Measurements from ENCODE around the gene KRT86. TPM values are rescaled to one million over a fixed set of nuclear protein-coding genes. Genes with fewer than 3 reads are reported as not detected.

Gene KRT86
- polyA plus RNA-seq, 1 donor = 0.97 TPM

DNA sequence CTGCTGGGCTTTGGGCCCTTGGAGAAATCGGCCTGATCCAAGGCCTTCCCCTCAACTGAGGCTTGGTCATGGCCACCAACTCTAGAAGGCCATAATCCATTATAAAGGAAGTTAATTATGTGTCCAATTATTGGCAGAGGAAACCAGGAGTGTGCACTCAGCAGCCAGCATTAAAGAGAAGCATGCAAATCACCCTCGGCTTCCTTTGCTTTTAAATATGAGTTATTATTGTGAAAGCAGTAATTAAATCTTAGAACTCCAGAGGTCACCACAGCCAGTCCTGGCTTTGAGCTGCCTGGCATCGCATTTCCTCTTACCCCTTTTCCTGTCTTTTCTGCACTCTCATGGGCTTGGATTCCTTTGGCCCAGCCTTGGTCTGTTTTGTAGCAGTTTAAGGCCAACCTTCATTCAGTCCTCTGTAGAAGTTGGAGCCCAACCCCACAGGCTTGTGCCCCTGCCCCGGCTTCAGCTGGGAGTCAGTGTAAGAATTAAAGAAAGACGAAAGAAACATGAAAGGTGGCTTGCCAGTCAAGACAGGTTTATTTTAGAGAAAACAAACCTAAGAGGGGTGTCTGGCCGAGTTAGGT, 14.7 kb upstream of the KRT86 start:
- Histone ChIP-seq H3K4me3 (ENCODE audit: low read length) (no peak overlapping the region), H3K4me1 (ENCODE audit: control insufficient read depth, insufficient read depth, low read length) (no peaks in the 10 kb centered on the region), H3K36me3 (ENCODE audit: control insufficient read depth, insufficient read depth, low read length) (no peaks in the 10 kb centered on the region), H3K27ac (ENCODE audit: low read length) (no peak overlapping the region), H3K9me3 (ENCODE audit: control insufficient read depth, low read depth, low read length) (peaks cover 19% of the 10 kb centered on the region), H3K27me3 (ENCODE audit: control insufficient read depth, insufficient read depth, low read length) (peaks cover 71% of the 10 kb centered on the region)
- 75% methylated on average over 2 of the region's 6 CpGs for WGBS (ENCODE audit: insufficient coverage, low lambda C conversion rate)
- DNase-seq = no peak

- Histone ChIP-seq H3K27me3 (ENCODE audit: control insufficient read depth, insufficient read depth, low read length) (peaks cover 62% of the 10 kb centered on the region), H3K27ac (ENCODE audit: low read length) (no peak overlapping the region), H3K9me3 (ENCODE audit: control insufficient read depth, low read depth, low read length) (peaks cover 19% of the 10 kb centered on the region), H3K4me1 (ENCODE audit: control insufficient read depth, insufficient read depth, low read length) (no peaks in the 10 kb centered on the region), H3K4me3 (ENCODE audit: low read length) (no peak overlapping the region), H3K36me3 (ENCODE audit: control insufficient read depth, insufficient read depth, low read length) (no peaks in the 10 kb centered on the region)
- WGBS (ENCODE audit: insufficient coverage, low lambda C conversion rate) = no CpG with 5 or more reads among the region's 9 CpGs
- no peak for DNase-seq
Observed at GRCh38 chr12:52260361-52261207, 13.9 kb upstream of the KRT86 start.

GRCh38 chr12:52261208-52261484, 13.3 kb upstream of the KRT86 start:
- WGBS (ENCODE audit: insufficient coverage, low lambda C conversion rate) = no CpG with 5 or more reads among the region's 1 CpG
- Histone ChIP-seq H3K4me3 (ENCODE audit: low read length) (no peak overlapping the region), H3K27ac (ENCODE audit: low read length) (no peak overlapping the region), H3K9me3 (ENCODE audit: control insufficient read depth, low read depth, low read length) (peaks cover 19% of the 10 kb centered on the region), H3K4me1 (ENCODE audit: control insufficient read depth, insufficient read depth, low read length) (no peaks in the 10 kb centered on the region), H3K27me3 (ENCODE audit: control insufficient read depth, insufficient read depth, low read length) (peaks cover 57% of the 10 kb centered on the region), H3K36me3 (ENCODE audit: control insufficient read depth, insufficient read depth, low read length) (no peaks in the 10 kb centered on the region)
- DNase-seq = no peak

DNA sequence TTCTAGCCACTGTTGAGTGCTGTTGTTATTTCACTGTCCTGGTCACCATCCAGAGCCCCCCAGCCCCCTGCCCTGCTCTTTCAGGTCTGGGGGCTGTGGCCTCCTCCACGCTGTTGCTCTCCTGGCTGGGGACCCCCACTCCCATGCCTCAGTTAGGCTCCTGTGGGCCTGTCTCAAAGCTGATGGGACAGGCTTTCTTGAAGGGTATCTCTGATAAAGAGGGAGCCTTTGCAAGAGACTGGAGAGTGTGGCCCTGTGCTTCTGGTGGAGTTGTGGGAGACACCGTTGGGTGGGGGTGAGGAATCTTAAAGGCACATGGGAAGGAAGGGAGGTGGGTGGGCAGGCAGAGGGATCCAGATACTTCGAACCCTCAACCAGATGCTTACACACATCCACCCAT, 12.2 kb upstream of the KRT86 start:
- no peaks in the 10 kb centered on the region for H3K4me1 ChIP-seq (ENCODE audit: control insufficient read depth, insufficient read depth, low read length)
- no peak overlapping the region for H3K27ac ChIP-seq (ENCODE audit: low read length)
- H3K4me3 ChIP-seq (ENCODE audit: low read length) = no peak overlapping the region
- no peak for DNase-seq
- WGBS (ENCODE audit: insufficient coverage, low lambda C conversion rate) = no CpG with 5 or more reads among the region's 3 CpGs
- peaks cover 46% of the 10 kb centered on the region for H3K27me3 ChIP-seq (ENCODE audit: control insufficient read depth, insufficient read depth, low read length)
- H3K36me3 ChIP-seq (ENCODE audit: control insufficient read depth, insufficient read depth, low read length) = no peaks in the 10 kb centered on the region
- peaks cover 19% of the 10 kb centered on the region for H3K9me3 ChIP-seq (ENCODE audit: control insufficient read depth, low read depth, low read length)

DNA sequence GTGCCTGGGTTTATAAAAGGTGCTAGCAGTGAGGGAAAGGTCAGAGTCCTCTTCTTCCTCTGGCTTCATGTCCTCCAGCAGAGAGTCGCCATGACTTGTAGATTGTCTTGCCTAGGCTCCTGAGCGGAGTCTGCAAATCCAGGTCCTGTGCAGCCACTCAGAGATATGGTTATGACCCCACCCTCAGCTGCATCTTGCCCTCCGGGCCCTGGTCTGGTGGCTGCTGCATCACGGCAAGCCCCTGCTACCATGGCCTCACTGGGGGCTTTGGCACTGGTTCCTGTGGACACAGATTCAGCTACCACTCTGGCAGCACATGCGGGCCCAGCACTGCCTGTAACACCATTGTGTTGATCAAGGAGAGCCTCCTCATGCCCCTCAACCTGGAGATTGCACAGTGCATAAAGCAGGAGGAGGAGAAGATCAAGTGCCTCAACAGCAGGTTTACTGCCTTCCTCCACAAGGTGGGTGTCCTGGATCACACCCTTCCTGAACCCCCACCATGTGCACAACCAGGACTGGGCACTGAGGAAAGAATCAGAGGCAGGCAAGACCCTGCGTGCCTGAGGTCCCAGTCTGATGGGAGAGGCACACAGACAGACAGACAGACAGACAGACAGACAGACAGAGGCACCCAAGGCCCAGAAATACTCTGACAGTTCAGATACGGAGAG, 10.5 kb upstream of the KRT86 start:
- 100% methylated on average over 1 of the region's 7 CpGs for WGBS (ENCODE audit: insufficient coverage, low lambda C conversion rate)
- Histone ChIP-seq H3K9me3 (ENCODE audit: control insufficient read depth, low read depth, low read length) (peaks cover 14% of the 10 kb centered on the region), H3K36me3 (ENCODE audit: control insufficient read depth, insufficient read depth, low read length) (no peaks in the 10 kb centered on the region), H3K27me3 (ENCODE audit: control insufficient read depth, insufficient read depth, low read length) (peaks cover 30% of the 10 kb centered on the region), H3K27ac (ENCODE audit: low read length) (no peak overlapping the region), H3K4me1 (ENCODE audit: control insufficient read depth, insufficient read depth, low read length) (no peaks in the 10 kb centered on the region), H3K4me3 (ENCODE audit: low read length) (no peak overlapping the region)
- DNase-seq = no peak

DNA sequence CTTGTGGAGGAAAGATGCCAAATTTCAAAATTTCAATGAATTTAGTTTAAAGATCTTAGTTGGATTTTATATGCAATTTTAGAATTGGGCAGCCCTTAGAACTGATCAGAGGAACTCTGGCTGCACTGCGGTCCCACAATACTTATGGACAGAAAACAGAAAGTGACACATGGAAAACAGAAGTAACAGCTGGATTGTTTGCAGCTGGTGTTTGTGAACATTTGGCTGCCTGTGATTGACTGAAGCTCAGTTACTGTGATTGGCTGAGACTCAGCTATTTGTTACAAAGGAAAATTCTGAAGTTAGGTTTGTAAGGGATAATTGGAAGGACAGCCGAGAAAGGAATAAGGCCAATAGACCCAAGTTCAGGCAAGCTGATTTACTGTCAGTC, 10.0 kb upstream of the KRT86 start:
- WGBS (ENCODE audit: insufficient coverage, low lambda C conversion rate) = no CpG with 5 or more reads among the region's 2 CpGs
- H3K36me3 ChIP-seq (ENCODE audit: control insufficient read depth, insufficient read depth, low read length) = no peaks in the 10 kb centered on the region
- no peak overlapping the region for H3K4me3 ChIP-seq (ENCODE audit: low read length)
- DNase-seq = no peak
- H3K9me3 ChIP-seq (ENCODE audit: control insufficient read depth, low read depth, low read length) = peaks cover 14% of the 10 kb centered on the region
- H3K4me1 ChIP-seq (ENCODE audit: control insufficient read depth, insufficient read depth, low read length) = no peaks in the 10 kb centered on the region
- H3K27ac ChIP-seq (ENCODE audit: low read length) = no peak overlapping the region
- H3K27me3 ChIP-seq (ENCODE audit: control insufficient read depth, insufficient read depth, low read length) = peaks cover 25% of the 10 kb centered on the region

- no peak overlapping the region for H3K4me3 ChIP-seq (ENCODE audit: low read length)
- WGBS (ENCODE audit: insufficient coverage, low lambda C conversion rate) = no CpG with 5 or more reads among the region's 2 CpGs
- DNase-seq = no peak
- H3K4me1 ChIP-seq (ENCODE audit: control insufficient read depth, insufficient read depth, low read length) = no peaks in the 10 kb centered on the region
- H3K9me3 ChIP-seq (ENCODE audit: control insufficient read depth, low read depth, low read length) = peaks cover 14% of the 10 kb centered on the region
- H3K27ac ChIP-seq (ENCODE audit: low read length) = no peak overlapping the region
- H3K27me3 ChIP-seq (ENCODE audit: control insufficient read depth, insufficient read depth, low read length) = peaks cover 11% of the 10 kb centered on the region
- H3K36me3 ChIP-seq (ENCODE audit: control insufficient read depth, insufficient read depth, low read length) = no peaks in the 10 kb centered on the region
Observed at GRCh38 chr12:52266514-52266913, 7.9 kb upstream of the KRT86 start.

DNA sequence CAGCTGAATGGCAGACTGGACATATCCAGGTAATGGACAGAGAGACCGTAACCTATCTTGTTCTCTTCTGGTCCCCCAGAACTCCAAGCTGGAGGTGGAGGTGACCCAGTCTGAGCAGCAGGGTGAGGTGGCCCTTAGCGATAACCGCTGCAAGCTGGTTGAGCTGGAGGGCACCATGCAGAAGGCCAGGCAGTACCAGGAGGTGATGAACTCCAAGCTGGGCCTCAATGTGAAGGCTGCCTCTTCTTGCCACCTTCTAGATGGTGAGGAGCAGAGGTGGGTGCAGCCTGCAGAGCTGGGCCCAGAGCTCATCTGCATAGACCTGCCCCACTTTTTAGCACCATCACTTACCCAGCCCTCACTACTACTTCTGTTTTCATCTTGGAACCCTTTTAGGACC, 7.2 kb upstream of the KRT86 start:
- DNase-seq = no peak
- H3K4me3 ChIP-seq (ENCODE audit: low read length) = no peak overlapping the region
- H3K4me1 ChIP-seq (ENCODE audit: control insufficient read depth, insufficient read depth, low read length) = no peaks in the 10 kb centered on the region
- H3K27ac ChIP-seq (ENCODE audit: low read length) = no peak overlapping the region
- H3K9me3 ChIP-seq (ENCODE audit: control insufficient read depth, low read depth, low read length) = peaks cover 9% of the 10 kb centered on the region
- H3K36me3 ChIP-seq (ENCODE audit: control insufficient read depth, insufficient read depth, low read length) = no peaks in the 10 kb centered on the region
- peaks cover 10% of the 10 kb centered on the region for H3K27me3 ChIP-seq (ENCODE audit: control insufficient read depth, insufficient read depth, low read length)
- WGBS (ENCODE audit: insufficient coverage, low lambda C conversion rate) = no CpG with 5 or more reads among the region's 3 CpGs

DNA sequence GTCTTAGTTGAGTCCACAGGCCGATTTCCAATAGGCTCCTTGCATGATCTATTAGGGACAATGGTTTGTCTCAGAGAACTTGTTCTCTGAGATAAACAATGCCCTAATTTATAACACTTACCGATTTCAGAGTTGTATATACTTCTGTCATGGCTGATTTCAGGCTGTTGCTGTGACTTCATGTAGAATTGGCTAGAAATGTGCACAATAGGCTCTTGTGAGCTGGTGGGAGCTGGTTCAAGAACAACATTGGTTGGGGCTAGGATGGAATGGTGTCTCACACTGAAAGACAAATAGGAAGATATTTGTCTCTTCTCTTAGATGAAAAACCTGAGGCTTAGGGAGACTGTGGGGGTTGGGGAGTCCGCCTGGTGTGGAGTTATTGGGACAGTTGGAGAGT, 6.7 kb upstream of the KRT86 start:
- peaks cover 6% of the 10 kb centered on the region for H3K9me3 ChIP-seq (ENCODE audit: control insufficient read depth, low read depth, low read length)
- DNase-seq = no peak
- H3K4me3 ChIP-seq (ENCODE audit: low read length) = no peak overlapping the region
- 100% methylated on average over 1 of the region's 3 CpGs for WGBS (ENCODE audit: insufficient coverage, low lambda C conversion rate)
- H3K36me3 ChIP-seq (ENCODE audit: control insufficient read depth, insufficient read depth, low read length) = no peaks in the 10 kb centered on the region
- no peak overlapping the region for H3K27ac ChIP-seq (ENCODE audit: low read length)
- H3K27me3 ChIP-seq (ENCODE audit: control insufficient read depth, insufficient read depth, low read length) = peaks cover 10% of the 10 kb centered on the region
- H3K4me1 ChIP-seq (ENCODE audit: control insufficient read depth, insufficient read depth, low read length) = no peaks in the 10 kb centered on the region

GRCh38 chr12:52268212-52268611, 6.2 kb upstream of the KRT86 start:
- H3K27ac ChIP-seq (ENCODE audit: low read length) = no peak overlapping the region
- peaks cover 10% of the 10 kb centered on the region for H3K27me3 ChIP-seq (ENCODE audit: control insufficient read depth, insufficient read depth, low read length)
- DNase-seq = no peak
- no peaks in the 10 kb centered on the region for H3K36me3 ChIP-seq (ENCODE audit: control insufficient read depth, insufficient read depth, low read length)
- H3K9me3 ChIP-seq (ENCODE audit: control insufficient read depth, low read depth, low read length) = peaks cover 3% of the 10 kb centered on the region
- H3K4me3 ChIP-seq (ENCODE audit: low read length) = no peak overlapping the region
- WGBS (ENCODE audit: insufficient coverage, low lambda C conversion rate) = no CpG with 5 or more reads among the region's 2 CpGs
- H3K4me1 ChIP-seq (ENCODE audit: control insufficient read depth, insufficient read depth, low read length) = no peaks in the 10 kb centered on the region
